Caco-2 (cell line): Measurements from ENCODE around the gene RALGAPB. TPM values are rescaled to one million over a fixed set of nuclear protein-coding genes. Genes with fewer than 3 reads are reported as not detected.

Source experiments
- BruUV-seq: library from RNA; stranded (reverse); fragments of 400-500 nt; replicated peaks from 2 replicates; lab custom pipeline; 2021; lab: Mats Ljungman, UMichigan
- CTCF ChIA-PET: fragments of 300-600 bp; sonication (Branson Sonifier 250); formaldehyde crosslinking; loops from one replicate; lab custom pipeline; 2022; ENCODE audit warnings: antibody characterized with exemption; lab: Charles Lee
- POLR2A ChIA-PET: fragments of 300-600 bp; sonication (Branson Sonifier 250); formaldehyde crosslinking; loops from one replicate; lab custom pipeline; 2022; ENCODE audit warnings: antibody characterized with exemption; lab: Charles Lee
- DNase-seq, 2 experiments: peaks; one replicate each; pipeline versions ENCODE4 v3.0.0 to v3.0.0-alpha.2; 2020 to 2022
- H3K27me3 ChIP-seq: replicated peaks from 2 replicates; pipeline ENCODE4 v1.6.0; 2011; ENCODE audit warnings: low read length; ENCODE audit not compliant: control insufficient read depth, insufficient read depth
- H3K36me3 ChIP-seq: 2 replicates; pipeline ENCODE4 v1.5.1; 2011; ENCODE audit warnings: low read length; ENCODE audit not compliant: control insufficient read depth, insufficient read depth
- H3K4me1 ChIP-seq: fragments of 250-450 bp; sonication (Bioruptor Pico); 2 replicates; pipeline ENCODE4 v1.5.1; 2020; ENCODE audit warnings: mild to moderate bottlenecking
- H3K4me3 ChIP-seq: 2 replicates; pipeline ENCODE4 v1.5.1; 2011; ENCODE audit warnings: low read depth, mild to moderate bottlenecking, control low read depth, low read length
- H3K9me3 ChIP-seq: fragments of 250-450 bp; sonication (Bioruptor Pico); 2 replicates; pipeline ENCODE4 v1.5.1; 2020; ENCODE audit warnings: mild to moderate bottlenecking, moderate library complexity
- H3K27ac Mint-ChIP-seq: one replicate; pipeline ENCODE4 v1.8.0; 2022; ENCODE audit warnings: mixed read lengths; ENCODE audit not compliant: unreplicated experiment
- H3K27me3 Mint-ChIP-seq: one replicate; pipeline ENCODE4 v1.8.0; 2022; ENCODE audit warnings: mixed read lengths; ENCODE audit not compliant: insufficient read depth, unreplicated experiment
- H3K36me3 Mint-ChIP-seq: one replicate; pipeline ENCODE4 v1.8.0; 2022; ENCODE audit warnings: mild to moderate bottlenecking, mixed read lengths; ENCODE audit not compliant: insufficient read depth, unreplicated experiment
- H3K4me1 Mint-ChIP-seq: one replicate; pipeline ENCODE4 v1.8.0; 2022; ENCODE audit warnings: low read depth, mixed read lengths; ENCODE audit not compliant: unreplicated experiment
- H3K4me3 Mint-ChIP-seq: one replicate; pipeline ENCODE4 v1.8.0; 2022; ENCODE audit warnings: mild to moderate bottlenecking, moderate library complexity, mixed read lengths; ENCODE audit not compliant: unreplicated experiment
- H3K9me3 Mint-ChIP-seq: one replicate; pipeline ENCODE4 v1.8.0; 2022; ENCODE audit warnings: mixed read lengths; ENCODE audit not compliant: unreplicated experiment
- CTCF ChIP-seq, 2 experiments: fragments of 200-600 bp in 1 of 2; IDR thresholded peaks; 1 replicate in 1 of 2; 2 replicates in 1 of 2; pipeline versions ENCODE4 v1.5.1 to v1.8.0; 2011 to 2022; ENCODE audit warnings: antibody characterized with exemption in 1 of 2, control low read depth in 1 of 2, inconsistent platforms in 1 of 2, low read depth in 1 of 2, low read length in 1 of 2, mild to moderate bottlenecking in 1 of 2, moderate library complexity in 1 of 2; ENCODE audit not compliant: insufficient read depth in 1 of 2, severe bottlenecking in 1 of 2, unreplicated experiment in 1 of 2
- intact Hi-C: fragments of 100-400 bp; cut with micrococcal nuclease; formaldehyde crosslinking; loops from one replicate; pipeline ENCODE4 v1.10.0; 2022; ENCODE audit not compliant: unreplicated experiment
- total RNA-seq: library from RNA; stranded (reverse); gene quantifications from 2 replicates; pipeline ENCODE4 v1.2.3, GENCODE V29; 2022

RALGAPB gene
- total RNA-seq, 1 experiment from 2014 or later = 69.1 TPM

- CTCF ChIA-PET = interaction anchor here (1.7 kb wide), 1 partner anchor 80 kb away, joined by 4 read pairs; the partner anchor contains the start of gene SNHG17
- POLR2A ChIA-PET = no interaction called here
- no peak overlapping the region for H3K4me3 Mint-ChIP-seq
Measured at GRCh38 chr20:38515631-38516030, 43.0 kb downstream of the RALGAPB start.

DNA sequence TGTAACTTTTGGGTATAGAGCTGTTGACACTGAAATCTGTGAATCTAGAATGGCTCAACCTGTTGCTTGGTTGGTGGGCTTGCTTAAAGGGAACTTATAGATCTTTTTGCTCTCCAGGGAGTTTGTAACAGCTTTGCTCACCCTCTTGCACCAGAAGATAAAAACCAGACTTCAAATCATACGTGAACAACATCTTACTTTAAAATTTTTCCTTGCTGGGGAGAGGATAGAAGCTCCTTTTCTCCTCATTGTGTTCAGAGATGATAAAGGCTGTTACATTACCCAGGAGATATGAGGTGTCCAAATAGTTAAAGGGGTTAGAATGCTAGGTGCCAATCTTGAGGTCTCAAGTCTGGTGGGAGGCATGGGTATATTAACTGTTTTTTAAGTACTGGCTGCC, 46.8 kb downstream of the RALGAPB start:
- no peak overlapping the region for H3K4me3 Mint-ChIP-seq
- intact Hi-C loops = no loop called here
- H3K27me3 ChIP-seq = no peaks in the 10 kb centered on the region
- DNase-seq = no peak
- no peak overlapping the region for H3K4me3 ChIP-seq
- peaks cover 52% of the 10 kb centered on the region for H3K36me3 Mint-ChIP-seq
- no peak overlapping the region for H3K27ac Mint-ChIP-seq
- H3K4me1 Mint-ChIP-seq = no peaks in the 10 kb centered on the region
- H3K9me3 ChIP-seq = no peaks in the 10 kb centered on the region
- peaks cover 2% of the 10 kb centered on the region for H3K36me3 ChIP-seq
- H3K9me3 Mint-ChIP-seq = no peaks in the 10 kb centered on the region
- BruUV-seq = no TSS peak
- CTCF ChIA-PET = no interaction called here
- H3K27me3 Mint-ChIP-seq = no peaks in the 10 kb centered on the region
- no peaks in the 10 kb centered on the region for H3K4me1 ChIP-seq
- POLR2A ChIA-PET = interaction anchor here (0.6 kb wide), 1 partner anchor 98 kb away, joined by 4 read pairs; no protein-coding TSS in a partner anchor
- TF ChIP-seq CTCF (IDR thresholded peaks at IDR 0.05; ENCODE audit: insufficient read depth in 1 of 2, low read depth in 1 of 2, low read length in 1 of 2, severe bottlenecking in 1 of 2, unreplicated experiment in 1 of 2) = no peak

More at GRCh38 chr20:38515631-38516030, 43.0 kb downstream of the RALGAPB start:
- Mint-ChIP-seq H3K4me1 (no peaks in the 10 kb centered on the region), H3K9me3 (no peaks in the 10 kb centered on the region), H3K27ac (no peak overlapping the region), H3K27me3 (no peaks in the 10 kb centered on the region), H3K36me3 (peaks cover 39% of the 10 kb centered on the region)
- no peak for DNase-seq
- no TSS peak for BruUV-seq
- H3K4me3 ChIP-seq = no peak overlapping the region
- no peaks in the 10 kb centered on the region for H3K9me3 ChIP-seq
- TF ChIP-seq CTCF (IDR thresholded peaks at IDR 0.05; ENCODE audit: insufficient read depth in 1 of 2, low read depth in 1 of 2, low read length in 1 of 2, severe bottlenecking in 1 of 2, unreplicated experiment in 1 of 2) = no peak
- H3K27me3 ChIP-seq = no peaks in the 10 kb centered on the region
- H3K4me1 ChIP-seq = no peaks in the 10 kb centered on the region
- intact Hi-C loops = no loop called here
- H3K36me3 ChIP-seq = peaks cover 2% of the 10 kb centered on the region

DNA sequence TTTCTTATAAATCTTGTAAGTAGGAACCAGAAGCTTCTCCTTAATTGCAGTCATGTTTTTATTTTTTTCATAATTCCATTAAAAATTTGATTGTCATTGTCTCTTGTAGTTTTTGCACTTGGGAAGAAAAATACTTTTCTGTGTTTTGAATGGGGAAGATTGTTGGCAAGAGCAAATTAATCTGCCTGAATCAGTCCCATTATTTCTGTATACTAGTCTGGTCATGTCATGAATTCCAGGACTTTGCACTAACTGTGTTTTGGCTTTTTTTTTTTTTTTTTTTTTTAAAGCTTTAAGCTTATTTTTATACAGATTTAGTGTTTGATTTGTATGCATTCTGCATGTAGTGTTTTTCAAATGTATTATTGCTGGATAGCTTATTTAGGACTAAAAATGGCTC, 47.6 kb downstream of the RALGAPB start:
- Mint-ChIP-seq H3K9me3 (no peaks in the 10 kb centered on the region), H3K27ac (no peak overlapping the region), H3K27me3 (no peaks in the 10 kb centered on the region), H3K36me3 (peaks cover 51% of the 10 kb centered on the region), H3K4me1 (no peaks in the 10 kb centered on the region), H3K4me3 (no peak overlapping the region)
- Histone ChIP-seq H3K4me1 (no peaks in the 10 kb centered on the region), H3K27me3 (no peaks in the 10 kb centered on the region), H3K4me3 (no peak overlapping the region), H3K9me3 (no peaks in the 10 kb centered on the region), H3K36me3 (peaks cover 2% of the 10 kb centered on the region)
- DNase-seq = no peak
- CTCF ChIA-PET = interaction anchor here (0.6 kb wide), 1 partner anchor 677 kb away, joined by 4 read pairs; no protein-coding TSS in a partner anchor
- POLR2A ChIA-PET = no interaction called here
- intact Hi-C loops = no loop called here
- TF ChIP-seq CTCF (IDR thresholded peaks at IDR 0.05; ENCODE audit: insufficient read depth in 1 of 2, low read depth in 1 of 2, low read length in 1 of 2, severe bottlenecking in 1 of 2, unreplicated experiment in 1 of 2) = no peak
- BruUV-seq = no TSS peak
